ENCODE data around the gene CACNG7.

DNA sequence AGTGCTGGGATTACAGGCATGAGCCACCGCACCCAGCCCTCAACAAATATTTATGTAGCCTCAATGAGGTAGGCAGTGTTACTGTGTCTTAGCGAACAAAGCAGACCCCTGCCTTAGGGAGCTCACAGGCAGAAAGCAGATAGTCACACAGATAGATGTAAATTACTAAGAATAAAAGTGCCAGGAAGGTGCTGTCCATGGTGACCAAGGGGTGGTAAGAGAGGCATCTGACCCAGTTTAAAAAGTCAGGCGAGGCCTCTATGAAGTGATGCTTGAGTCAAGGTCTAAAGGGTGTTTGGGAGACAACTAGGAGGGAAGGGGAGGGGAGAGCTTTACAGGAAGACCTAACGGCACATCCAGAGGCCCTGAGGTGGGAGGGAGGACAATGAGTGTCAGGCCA is 12.4 kb upstream of the CACNG7 start:
- TF ChIP-seq POLR2A (IDR thresholded peaks at IDR 0.05) (no peak), CTCF (IDR thresholded peaks at IDR 0.05) (no peak)

Data from esophagus squamous epithelium (tissue), 4 donors.